Liver (tissue), 3 donors: ENCODE results near the gene PTCD2.

Source experiments
- CTCF ChIP-seq: fragments of 150-350 bp; IDR thresholded peaks from 2 replicates; pipeline ENCODE4 v1.5.1; 2017; ENCODE audit warnings: improper control_type of control experiment, low read depth, low read length; ENCODE audit not compliant: missing input control
- EGR1 ChIP-seq, 2 donors: IDR thresholded peaks; 2 replicates each; pipeline ENCODE4 v1.6.1; 2016 to 2018; ENCODE audit warnings: antibody characterized with exemption in 2 of 2, low read depth in 2 of 2
- FOXA1 ChIP-seq: IDR thresholded peaks from 2 replicates; pipeline ENCODE4 v1.6.1; 2016; ENCODE audit warnings: antibody characterized with exemption
- GABPA ChIP-seq, 2 donors: IDR thresholded peaks in 1 of 2; conservative IDR thresholded peaks in 1 of 2; 2 replicates each; pipeline ENCODE4 v1.6.1; 2016; ENCODE audit warnings: antibody characterized with exemption in 2 of 2, mild to moderate bottlenecking in 1 of 2, moderate library complexity in 1 of 2
- HNF4A ChIP-seq, 2 donors: conservative IDR thresholded peaks; 2 replicates each; pipeline ENCODE4 v1.6.1; 2016; ENCODE audit warnings: antibody characterized with exemption in 2 of 2, mild to moderate bottlenecking in 2 of 2
- MAX ChIP-seq: IDR thresholded peaks from 2 replicates; pipeline ENCODE4 v1.6.1; 2016; ENCODE audit warnings: antibody characterized with exemption
- RAD21 ChIP-seq, 2 donors: IDR thresholded peaks; 2 replicates each; pipeline ENCODE4 v1.6.1; 2016; ENCODE audit warnings: antibody characterized with exemption in 2 of 2, mild to moderate bottlenecking in 2 of 2
- REST ChIP-seq: IDR thresholded peaks from 2 replicates; pipeline ENCODE4 v1.6.1; 2016; ENCODE audit warnings: antibody characterized with exemption, mild to moderate bottlenecking
- RXRA ChIP-seq, 2 donors: IDR thresholded peaks; 2 replicates each; pipeline ENCODE4 v1.6.1; 2017 to 2018; ENCODE audit warnings: antibody characterized with exemption in 2 of 2, mild to moderate bottlenecking in 1 of 2
- TAF1 ChIP-seq: conservative IDR thresholded peaks from 2 replicates; pipeline ENCODE4 v1.6.1; 2016; ENCODE audit warnings: antibody characterized with exemption, mild to moderate bottlenecking
- YY1 ChIP-seq: IDR thresholded peaks from 2 replicates; pipeline ENCODE4 v1.6.1; 2016; ENCODE audit warnings: antibody characterized with exemption, mild to moderate bottlenecking
- ZBTB33 ChIP-seq: IDR thresholded peaks from 2 replicates; pipeline ENCODE4 v1.6.1; 2016; ENCODE audit warnings: antibody characterized with exemption
- donor health status: healthy.
- donor health status: healthy.

GRCh38 chr5:72355706-72356299 is 35.6 kb downstream of the PTCD2 start:
- TF ChIP-seq RXRA (IDR thresholded peaks at IDR 0.05) (no peak), CTCF (no peak), TAF1 (no peak), REST (no peak), EGR1 (IDR thresholded peaks at IDR 0.05; ENCODE audit: low read depth in 2 of 2) (no peak), MAX (no peak), RAD21 (IDR thresholded peaks at IDR 0.05) (peak; percentile 54 to 58), ZBTB33 (no peak), GABPA (IDR thresholded peaks at IDR 0.05 in 1 of 2, conservative IDR thresholded peaks at IDR 0.05 in 1 of 2) (no peak), HNF4A (conservative IDR thresholded peaks at IDR 0.05) (no peak), YY1 (no peak), FOXA1 (no peak)
